DMS53 treated with DMSO at 0.1 percent for 48 hours (cell line): ENCODE data around the gene UBA52.

Experiments used
- DNase-seq: peaks from one replicate; lab custom pipeline; 2025; ENCODE audit not compliant: unreplicated experiment; lab: John Stamatoyannopoulos, UW

The UBA52 gene

GRCh38 chr19:18607226-18608101, 35.8 kb downstream of the UBA52 start:
- no peak for DNase-seq

- DNase-seq: no peak
Observed at GRCh38 chr19:18608102-18608804, 36.6 kb downstream of the UBA52 start.

- DNase-seq: no peak
Observed at GRCh38 chr19:18608805-18609716, 37.4 kb downstream of the UBA52 start.

- DNase-seq: no peak
Observed at GRCh38 chr19:18609717-18610051, 38.0 kb downstream of the UBA52 start.

- no peak for DNase-seq
Observed at GRCh38 chr19:18610245-18610555, 38.5 kb downstream of the UBA52 start.

GRCh38 chr19:18610556-18611326, 39.1 kb downstream of the UBA52 start:
- no peak for DNase-seq

- DNase-seq: peak; percentile 14
Observed at GRCh38 chr19:18611327-18612050, 39.8 kb downstream of the UBA52 start.

- no peak for DNase-seq
Observed at GRCh38 chr19:18612051-18612771, 40.6 kb downstream of the UBA52 start.

GRCh38 chr19:18612772-18613588, 41.3 kb downstream of the UBA52 start, which contains the start of gene TMEM59L:
Gene TMEM59L (plus strand): TSS chr19:18612870. CDS start chr19:18612959, 89 bp downstream.
- no peak for DNase-seq

- no peak for DNase-seq
Observed at GRCh38 chr19:18613589-18614234, 42.1 kb downstream of the UBA52 start.

- no peak for DNase-seq
Observed at GRCh38 chr19:18616023-18616422, 44.4 kb downstream of the UBA52 start.

GRCh38 chr19:18617562-18617961, 45.9 kb downstream of the UBA52 start:
- no peak for DNase-seq

GRCh38 chr19:18618236-18618635, 46.6 kb downstream of the UBA52 start:
- DNase-seq: no peak

- no peak for DNase-seq
Observed at GRCh38 chr19:18620311-18620710, 48.7 kb downstream of the UBA52 start.

GRCh38 chr19:18620902-18621301, 49.2 kb downstream of the UBA52 start:
- no peak for DNase-seq

GRCh38 chr19:18626906-18627305, 55.2 kb downstream of the UBA52 start:
- no peak for DNase-seq
